Superior temporal gyrus (tissue), 1 donor: ENCODE data around the gene UNC5CL.

Source experiments
- DNase-seq: peaks from one replicate; pipeline ENCODE4 v3.0.0-alpha.2; 2016; ENCODE audit errors: extremely low spot score

The UNC5CL gene

GRCh38 chr6:41039060-41039998, at the start of gene UNC5CL:
Gene UNC5CL, minus strand, starts transcription at chr6:41039221. Its CDS starts 4,147 bp downstream, at chr6:41035074.
- no peak for DNase-seq

- no peak for DNase-seq
Observed at GRCh38 chr6:41088451-41088850, 49.4 kb upstream of the UNC5CL start.

GRCh38 chr6:41085182-41085581, 46.2 kb upstream of the UNC5CL start:
- DNase-seq, result no peak

- no peak for DNase-seq
Observed at GRCh38 chr6:41083072-41083471, 44.1 kb upstream of the UNC5CL start.

- no peak for DNase-seq
Observed at GRCh38 chr6:41080621-41081020, 41.6 kb upstream of the UNC5CL start.

GRCh38 chr6:41079080-41079479, 40.1 kb upstream of the UNC5CL start:
- no peak for DNase-seq

GRCh38 chr6:41078101-41078500, 39.1 kb upstream of the UNC5CL start:
- no peak for DNase-seq

- DNase-seq, result no peak
Observed at GRCh38 chr6:41077536-41077935, 38.5 kb upstream of the UNC5CL start.

GRCh38 chr6:41075651-41076626, 36.9 kb upstream of the UNC5CL start:
- no peak for DNase-seq

- DNase-seq, result no peak
Observed at GRCh38 chr6:41074692-41075436, 35.8 kb upstream of the UNC5CL start.

GRCh38 chr6:41073968-41074691, 35.1 kb upstream of the UNC5CL start:
- DNase-seq, result peak; percentile 65

- DNase-seq, result peak; percentile 34
Observed at GRCh38 chr6:41073203-41073967, 34.4 kb upstream of the UNC5CL start.

- DNase-seq, result no peak
Observed at GRCh38 chr6:41072836-41073202, 33.8 kb upstream of the UNC5CL start, which contains the start of gene NFYA. Gene NFYA, plus strand, starts transcription at chr6:41072974. Its CDS starts 6,116 bp downstream, at chr6:41079090.

GRCh38 chr6:41071923-41072835, 33.2 kb upstream of the UNC5CL start, which contains the start of gene OARD1:
Gene OARD1, minus strand, starts transcription at chr6:41072356. Its CDS starts 722 bp downstream, at chr6:41071634.
- DNase-seq, result peak; percentile 99

- DNase-seq, result no peak
Observed at GRCh38 chr6:41071501-41071922, 32.5 kb upstream of the UNC5CL start.

- DNase-seq, result peak; percentile 90
Observed at GRCh38 chr6:41066867-41067304, 27.9 kb upstream of the UNC5CL start.

GRCh38 chr6:41065550-41066026, 26.6 kb upstream of the UNC5CL start:
- DNase-seq, result no peak

- DNase-seq, result no peak
Observed at GRCh38 chr6:41064841-41065240, 25.8 kb upstream of the UNC5CL start.

GRCh38 chr6:41063884-41064285, 24.9 kb upstream of the UNC5CL start:
- DNase-seq, result no peak
